DMS53 (cell line): ENCODE measurements around the gene ACVR2A.

Experiments used
- DNase-seq: peaks from one replicate; lab custom pipeline; 2025; lab: John Stamatoyannopoulos, UW

Gene ACVR2A

GRCh38 chr2:147844697-147845410, at the start of gene ACVR2A:
Gene ACVR2A (plus strand): TSS chr2:147845029. CDS start chr2:147845153, 124 bp downstream.
- peak; percentile 64 for DNase-seq

GRCh38 chr2:147800316-147800715, 44.5 kb upstream of the ACVR2A start:
- no peak for DNase-seq

GRCh38 chr2:147806846-147807245, 38.0 kb upstream of the ACVR2A start:
- DNase-seq = peak; percentile 20

- no peak for DNase-seq
Observed at GRCh38 chr2:147808520-147808919, 36.3 kb upstream of the ACVR2A start.

GRCh38 chr2:147810883-147811765, 33.7 kb upstream of the ACVR2A start:
- DNase-seq = no peak

GRCh38 chr2:147818741-147819140, 26.1 kb upstream of the ACVR2A start:
- no peak for DNase-seq

GRCh38 chr2:147824620-147825019, 20.2 kb upstream of the ACVR2A start:
- no peak for DNase-seq

GRCh38 chr2:147826278-147827087, 18.3 kb upstream of the ACVR2A start:
- DNase-seq = no peak

- no peak for DNase-seq
Observed at GRCh38 chr2:147827088-147827375, 17.8 kb upstream of the ACVR2A start.

GRCh38 chr2:147829106-147829505, 15.7 kb upstream of the ACVR2A start:
- peak; percentile 54 for DNase-seq

GRCh38 chr2:147836099-147836498, 8.7 kb upstream of the ACVR2A start:
- no peak for DNase-seq

GRCh38 chr2:147843391-147843863, 1.4 kb upstream of the ACVR2A start:
- no peak for DNase-seq

- DNase-seq = peak; percentile 90
Observed at GRCh38 chr2:147843864-147844696, 749 bp upstream of the ACVR2A start.

- DNase-seq = peak; percentile 33
Observed at GRCh38 chr2:147845411-147845971, 662 bp downstream of the ACVR2A start.

- DNase-seq = no peak
Observed at GRCh38 chr2:147846412-147847081, 1.7 kb downstream of the ACVR2A start.

- no peak for DNase-seq
Observed at GRCh38 chr2:147847746-147848391, 3.0 kb downstream of the ACVR2A start.

- no peak for DNase-seq
Observed at GRCh38 chr2:147850838-147851237, 6.0 kb downstream of the ACVR2A start.

- DNase-seq = peak; percentile 36
Observed at GRCh38 chr2:147851244-147851930, 6.6 kb downstream of the ACVR2A start.

GRCh38 chr2:147854557-147855134, 9.8 kb downstream of the ACVR2A start:
- peak; percentile 1 for DNase-seq
